Measurements from ENCODE around the gene GRK1.
A peak's percentile ranks its signal among the peaks of the same experiment; 100 is the strongest.
"Not testable (repeated sequence)": the region's sequence is repeated elsewhere in the genome, so short reads cannot be mapped to it uniquely, and the experiment has no call there.

Gene GRK1

GRCh38 chr13:113745500-113746142 lies 78.6 kb downstream of the GRK1 start:
- not testable (repeated sequence) for DNase-seq

DNA sequence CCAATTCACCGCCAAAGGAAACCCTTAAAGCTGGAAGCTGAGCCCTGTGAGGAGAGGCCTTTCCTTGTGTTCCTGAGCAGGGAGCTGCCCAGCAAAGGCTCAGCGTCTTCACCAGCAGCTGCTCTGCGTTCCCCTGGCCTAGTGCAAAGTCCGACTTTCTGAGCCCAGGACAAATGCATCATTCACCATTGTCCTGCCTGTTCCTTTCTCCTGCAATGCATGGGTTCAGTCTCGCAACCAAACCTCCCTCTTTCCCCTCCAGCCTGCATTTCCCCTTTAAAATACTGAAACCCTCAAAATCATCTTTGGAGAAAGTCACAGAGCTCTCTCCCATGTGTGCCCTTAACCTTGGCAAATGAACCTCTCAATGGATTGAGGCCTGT lies 79.1 kb downstream of the GRK1 start:
- no peak for DNase-seq

GRCh38 chr13:113746671-113747070 lies 79.7 kb downstream of the GRK1 start:
- DNase-seq, result no peak

- DNase-seq, result no peak
These were observed 80.3 kb downstream of the GRK1 start for GRCh38 chr13:113747291-113747833.

- DNase-seq, result no peak
These were observed 81.3 kb downstream of the GRK1 start for GRCh38 chr13:113748101-113748861.

DNA sequence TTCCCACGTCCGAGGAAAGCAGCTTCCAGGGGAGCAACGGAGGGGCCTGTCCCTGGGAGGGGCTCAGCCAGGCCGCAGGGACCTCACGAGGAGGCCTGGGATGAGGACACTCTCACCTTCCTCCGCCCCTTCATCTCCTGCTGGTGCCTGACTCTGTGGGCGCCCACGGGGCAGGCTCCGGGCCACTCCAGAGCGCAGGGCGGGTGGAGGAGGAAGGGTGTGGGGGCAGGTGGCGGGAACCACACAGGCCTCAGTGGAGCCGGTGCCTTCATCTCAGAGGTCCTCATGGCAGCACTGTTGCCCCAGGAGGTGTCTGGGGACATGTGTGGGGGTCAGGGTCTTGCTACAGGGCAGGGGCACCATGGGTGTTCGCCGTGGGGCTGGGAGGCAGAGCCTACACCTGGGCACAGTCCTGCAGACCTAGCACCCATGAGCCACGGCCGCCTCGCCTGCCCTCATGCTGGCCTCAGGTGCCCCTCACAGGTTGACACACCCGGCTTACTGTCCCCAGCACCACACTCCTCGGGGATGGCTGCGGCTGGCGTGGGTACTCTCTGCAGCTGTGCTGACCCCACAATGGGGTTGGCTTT lies 81.9 kb downstream of the GRK1 start:
- no peak for DNase-seq

DNA sequence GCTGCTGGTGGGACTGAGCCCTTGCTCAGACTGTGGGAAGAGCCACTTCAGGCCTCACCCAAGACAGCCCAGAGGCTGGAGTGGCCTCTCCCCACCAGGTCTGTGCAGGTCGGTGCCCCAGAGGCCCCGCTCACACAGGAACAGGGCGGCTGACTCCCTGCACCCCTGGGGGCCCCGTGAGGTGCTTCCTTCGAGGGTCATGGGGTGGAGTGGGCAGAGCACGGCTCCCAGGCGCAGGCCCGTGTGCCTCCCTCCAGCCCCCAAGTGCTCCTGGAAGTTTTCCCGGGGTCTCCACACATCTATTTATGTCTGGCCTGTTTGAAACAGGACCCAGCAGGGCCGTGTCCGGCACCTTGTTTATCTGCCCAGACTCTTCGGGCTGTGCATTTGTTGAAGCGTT lies 82.5 kb downstream of the GRK1 start:
- DNase-seq, result no peak

- no peak for DNase-seq
These were observed 82.9 kb downstream of the GRK1 start for GRCh38 chr13:113749967-113750366.

DNA sequence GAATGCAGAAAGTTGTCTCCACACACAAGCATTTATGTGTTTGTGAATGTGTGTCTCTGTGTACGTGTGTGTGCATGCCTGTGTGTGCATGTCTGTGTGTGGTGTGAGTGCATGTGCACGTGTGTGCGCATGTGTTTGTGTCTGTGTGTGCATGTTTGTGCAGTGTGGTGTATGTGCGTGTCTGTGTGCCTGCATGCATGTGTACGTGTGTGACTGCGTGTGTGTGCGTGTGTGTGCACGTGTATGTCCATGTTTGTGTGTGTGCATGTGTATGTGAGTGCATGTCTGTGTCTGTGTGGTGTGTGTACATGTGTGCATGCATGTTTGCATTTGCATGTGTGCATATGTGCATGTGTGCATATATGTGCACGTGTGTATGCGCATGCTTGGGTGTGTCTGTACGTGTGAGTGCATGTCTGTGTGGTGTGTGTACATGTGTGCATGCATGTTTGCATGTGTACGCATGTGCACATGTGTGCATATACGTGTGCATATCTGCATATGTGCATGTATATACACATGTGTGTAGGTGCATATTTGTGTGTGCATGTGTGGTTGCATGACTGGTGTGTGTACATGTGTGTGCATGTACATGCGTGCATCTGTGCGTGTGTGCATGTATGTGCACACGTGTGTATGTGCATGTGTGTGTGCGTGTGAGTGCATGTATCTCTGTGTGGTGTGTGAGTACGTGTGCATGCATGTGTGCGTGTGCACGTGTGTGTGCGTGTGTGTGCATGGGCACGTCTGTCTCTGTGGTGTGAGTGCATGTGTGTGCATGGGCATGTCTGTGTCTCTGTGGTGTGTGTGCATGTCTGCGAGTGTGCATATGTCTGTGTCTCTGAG lies 83.8 kb downstream of the GRK1 start:
- no peak for DNase-seq

DNA sequence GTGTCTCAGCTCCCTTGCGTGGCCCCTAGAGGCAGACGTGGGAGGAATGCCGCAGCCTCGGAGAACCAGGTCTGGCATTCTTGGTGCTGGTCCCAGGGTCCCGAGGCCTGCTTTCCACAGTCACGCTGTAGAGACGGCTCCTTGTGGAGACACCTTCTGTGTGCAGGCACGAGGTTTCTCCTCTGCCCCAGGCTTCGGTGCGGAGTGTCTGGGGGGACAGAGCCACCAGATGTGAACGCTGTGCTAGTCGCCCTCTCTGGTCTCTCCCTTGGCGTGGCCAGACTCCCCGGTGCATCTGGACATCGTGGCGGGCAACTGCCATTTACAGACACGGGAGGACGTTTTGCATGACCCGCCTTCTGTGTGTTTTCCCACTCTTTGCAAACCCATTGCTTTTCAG lies 84.5 kb downstream of the GRK1 start:
- DNase-seq, result no peak

- DNase-seq, result not testable (repeated sequence)
These were observed 85.4 kb downstream of the GRK1 start for GRCh38 chr13:113752211-113752986.

- no peak for DNase-seq
These were observed 86.2 kb downstream of the GRK1 start for GRCh38 chr13:113753171-113753570.

GRCh38 chr13:113754242-113754641 lies 87.2 kb downstream of the GRK1 start:
- no peak for DNase-seq

DNA sequence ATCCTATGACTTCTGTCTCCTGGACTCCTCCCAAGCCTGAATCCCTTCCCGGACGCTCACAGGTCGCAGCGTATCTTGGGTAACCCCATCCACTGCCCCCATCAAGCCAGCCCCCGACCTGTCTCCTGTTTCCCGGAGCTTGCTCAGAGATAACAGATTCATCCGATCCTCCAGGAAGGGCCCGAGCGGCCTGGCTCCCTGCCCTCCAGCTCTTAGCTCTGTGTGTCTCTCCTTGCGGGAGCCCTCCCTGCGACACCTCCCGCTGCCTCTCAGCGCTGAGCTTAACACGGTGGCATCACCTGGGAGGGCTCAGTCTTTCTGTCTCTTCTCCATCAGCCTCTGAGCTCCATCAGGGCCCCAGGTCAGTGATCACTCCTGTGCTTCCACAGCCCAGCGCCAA lies 87.7 kb downstream of the GRK1 start:
- DNase-seq, result no peak

DNA sequence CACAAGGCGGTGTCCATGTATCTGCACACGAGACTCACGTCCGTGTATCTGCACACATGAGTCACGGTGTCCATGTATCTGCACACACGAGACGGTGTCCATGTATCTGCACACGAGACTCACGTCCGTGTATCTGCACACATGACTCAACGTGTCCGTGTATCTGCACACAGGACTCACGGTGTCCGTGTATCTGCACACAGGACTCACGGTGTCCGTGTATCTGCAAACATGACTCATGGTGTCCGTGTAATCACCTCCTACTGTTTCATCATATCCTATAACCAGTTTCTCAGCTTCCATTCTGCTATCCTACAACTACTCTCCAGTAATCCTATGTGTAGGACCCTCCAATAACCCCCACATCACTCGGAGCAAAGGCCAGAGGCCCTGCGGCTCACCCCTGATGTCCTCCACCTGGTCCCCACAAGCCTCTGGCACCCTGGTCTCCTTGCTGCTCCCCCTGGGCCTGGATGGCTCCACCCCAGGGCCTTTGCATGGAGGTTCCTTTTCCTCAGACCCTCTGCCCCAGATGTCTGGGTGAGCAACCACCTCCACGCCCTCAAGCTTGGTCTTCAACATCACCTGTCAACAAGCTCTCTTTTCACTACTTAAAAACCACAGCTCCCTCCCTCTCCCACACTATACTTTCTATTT lies 89.5 kb downstream of the GRK1 start:
- no peak for DNase-seq

GRCh38 chr13:113758651-113759524 lies 91.9 kb downstream of the GRK1 start, which contains the start of gene TMEM255B:
Gene TMEM255B (plus strand): TSS chr13:113759226. CDS start chr13:113759270, 44 bp downstream.
- peak; percentile 72 for DNase-seq

- DNase-seq, result peak; percentile 61
These were observed 92.6 kb downstream of the GRK1 start for GRCh38 chr13:113759525-113760137.

DNA sequence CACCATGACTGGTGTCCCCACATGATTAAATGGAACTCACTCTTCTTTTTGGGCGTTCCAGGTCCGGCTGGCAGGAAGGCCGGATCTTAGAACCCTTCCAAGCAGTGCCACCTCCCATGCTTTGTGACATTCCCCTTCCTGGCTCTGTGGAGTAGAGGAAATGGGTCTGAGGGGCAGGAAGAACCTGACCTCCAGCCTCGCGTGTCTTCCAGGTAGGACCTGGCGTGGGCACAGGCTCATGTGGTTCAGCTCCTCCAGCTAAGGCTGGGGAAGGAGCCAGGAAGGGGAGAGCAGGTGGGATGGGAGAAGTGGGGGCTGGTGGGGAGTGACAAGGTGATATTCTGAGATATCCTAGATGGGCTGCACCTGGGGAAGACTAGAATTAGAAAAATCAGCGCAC lies 94.1 kb downstream of the GRK1 start:
- DNase-seq, result no peak

GRCh38 chr13:113762075-113762474 lies 95.1 kb downstream of the GRK1 start:
- no peak for DNase-seq

GRCh38 chr13:113762538-113762937 lies 95.5 kb downstream of the GRK1 start:
- DNase-seq, result no peak

Data from SHP77 treated with DMSO at 0.1 percent for 48 hours (cell line).